HG03342 (cell line): ENCODE measurements around the gene TRMT1.

Source experiments
- ATAC-seq: cut with Tn5 transposase; IDR thresholded peaks from one replicate; pipeline ENCODE4 v1.9.1; 2021; ENCODE audit warnings: mild to moderate bottlenecking, moderate library complexity; ENCODE audit not compliant: unreplicated experiment

The TRMT1 gene

GRCh38 chr19:13092606-13093235 lies 23.8 kb downstream of the TRMT1 start:
- ATAC-seq = no peak

GRCh38 chr19:13092158-13092543 lies 24.4 kb downstream of the TRMT1 start:
- no peak for ATAC-seq

- no peak for ATAC-seq
Measured at GRCh38 chr19:13091400-13092157, 25.0 kb downstream of the TRMT1 start.

GRCh38 chr19:13090511-13091231 lies 25.9 kb downstream of the TRMT1 start:
- ATAC-seq = no peak

GRCh38 chr19:13089857-13090507 lies 26.6 kb downstream of the TRMT1 start:
- ATAC-seq = no peak

GRCh38 chr19:13089139-13089856 lies 27.2 kb downstream of the TRMT1 start:
- no peak for ATAC-seq

GRCh38 chr19:13087795-13088537 lies 28.6 kb downstream of the TRMT1 start:
- no peak for ATAC-seq

- no peak for ATAC-seq
Measured at GRCh38 chr19:13087295-13087694, 29.2 kb downstream of the TRMT1 start.

GRCh38 chr19:13086341-13086740 lies 30.2 kb downstream of the TRMT1 start:
- ATAC-seq = no peak

GRCh38 chr19:13085666-13086065 lies 30.9 kb downstream of the TRMT1 start:
- no peak for ATAC-seq

GRCh38 chr19:13083627-13084026 lies 32.9 kb downstream of the TRMT1 start:
- ATAC-seq = no peak

- no peak for ATAC-seq
Measured at GRCh38 chr19:13083008-13083404, 33.5 kb downstream of the TRMT1 start.

GRCh38 chr19:13082192-13083007 lies 34.1 kb downstream of the TRMT1 start:
- no peak for ATAC-seq

- ATAC-seq = no peak
Measured at GRCh38 chr19:13079542-13079986, 37.0 kb downstream of the TRMT1 start.

GRCh38 chr19:13078897-13079541 lies 37.5 kb downstream of the TRMT1 start:
- ATAC-seq = no peak

GRCh38 chr19:13078381-13078780 lies 38.2 kb downstream of the TRMT1 start:
- ATAC-seq = no peak

GRCh38 chr19:13077240-13077639 lies 39.3 kb downstream of the TRMT1 start:
- ATAC-seq = no peak

GRCh38 chr19:13076787-13077186 lies 39.8 kb downstream of the TRMT1 start:
- ATAC-seq = no peak

- ATAC-seq = no peak
Measured at GRCh38 chr19:13076320-13076719, 40.2 kb downstream of the TRMT1 start.
